ENCODE measurements around the gene TSC22D4. TPM values are rescaled to one million over a fixed set of nuclear protein-coding genes. Genes with fewer than 3 reads are reported as not detected.

Gene TSC22D4
- total RNA-seq, 4 donors from 2014 or later = 29.2 to 65.0 (median 33.7) TPM

DNA sequence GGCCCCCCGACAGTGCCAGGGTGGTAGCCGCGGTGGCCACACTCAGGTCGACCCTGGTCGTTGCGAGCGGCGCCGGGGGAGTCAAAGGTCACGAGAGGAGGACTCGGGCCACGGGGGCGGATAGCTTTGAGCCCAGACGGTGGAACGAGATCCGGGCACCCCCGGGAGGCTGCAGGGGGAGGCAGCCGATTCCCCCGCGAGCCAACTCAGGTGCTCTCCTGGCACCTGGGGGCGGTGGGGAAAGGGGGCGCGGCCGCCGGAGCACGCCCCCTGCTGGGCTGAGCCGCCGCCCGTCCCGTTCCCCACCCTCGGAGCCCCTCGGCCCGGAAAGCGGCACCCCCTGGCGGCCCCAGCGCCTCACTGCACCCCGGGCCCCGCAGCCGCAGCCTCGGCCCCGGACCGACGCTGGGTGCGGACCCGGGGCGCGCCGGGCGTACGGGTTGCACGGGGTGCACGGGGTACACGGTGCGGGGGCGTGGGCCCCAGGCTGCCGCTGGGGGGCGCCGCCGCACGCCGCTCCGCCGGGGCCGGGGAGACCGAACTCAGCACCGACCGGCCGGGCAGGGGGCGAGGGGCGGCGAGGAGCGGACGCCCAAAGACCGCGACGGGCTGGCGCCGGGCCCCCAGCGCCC is 4.2 kb upstream of the TSC22D4 start:
- TF ChIP-seq, protein P1, sequence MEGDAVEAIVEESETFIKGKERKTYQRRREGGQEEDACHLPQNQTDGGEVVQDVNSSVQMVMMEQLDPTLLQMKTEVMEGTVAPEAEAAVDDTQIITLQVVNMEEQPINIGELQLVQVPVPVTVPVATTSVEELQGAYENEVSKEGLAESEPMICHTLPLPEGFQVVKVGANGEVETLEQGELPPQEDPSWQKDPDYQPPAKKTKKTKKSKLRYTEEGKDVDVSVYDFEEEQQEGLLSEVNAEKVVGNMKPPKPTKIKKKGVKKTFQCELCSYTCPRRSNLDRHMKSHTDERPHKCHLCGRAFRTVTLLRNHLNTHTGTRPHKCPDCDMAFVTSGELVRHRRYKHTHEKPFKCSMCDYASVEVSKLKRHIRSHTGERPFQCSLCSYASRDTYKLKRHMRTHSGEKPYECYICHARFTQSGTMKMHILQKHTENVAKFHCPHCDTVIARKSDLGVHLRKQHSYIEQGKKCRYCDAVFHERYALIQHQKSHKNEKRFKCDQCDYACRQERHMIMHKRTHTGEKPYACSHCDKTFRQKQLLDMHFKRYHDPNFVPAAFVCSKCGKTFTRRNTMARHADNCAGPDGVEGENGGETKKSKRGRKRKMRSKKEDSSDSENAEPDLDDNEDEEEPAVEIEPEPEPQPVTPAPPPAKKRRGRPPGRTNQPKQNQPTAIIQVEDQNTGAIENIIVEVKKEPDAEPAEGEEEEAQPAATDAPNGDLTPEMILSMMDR (IDR thresholded peaks at IDR 0.05) = peak; percentile 82 to 99 (median 99)
- no peak for TF ChIP-seq POLR2A (IDR thresholded peaks at IDR 0.05)
- no peaks in the 10 kb centered on the region for H3K27me3 ChIP-seq
- no peak for DNase-seq
- peak overlapping the region; percentile 71 to 84 (median 75) for H3K27ac ChIP-seq
- H3K9me3 ChIP-seq = no peaks in the 10 kb centered on the region
- 0 to 1% methylated on average over 16 to 30 of the region's 79 CpGs for WGBS, 2 donors
- H3K36me3 ChIP-seq = peaks cover 0 to 3% (median 0%) of the 10 kb centered on the region in 3 donors
- intact Hi-C loops (cut with DNase I) = no loop called here
- peak overlapping the region; percentile 53 to 88 (median 66) for H3K4me3 ChIP-seq
- peaks cover 14 to 49% (median 19%) of the 10 kb centered on the region in 3 donors for H3K4me1 ChIP-seq

DNA sequence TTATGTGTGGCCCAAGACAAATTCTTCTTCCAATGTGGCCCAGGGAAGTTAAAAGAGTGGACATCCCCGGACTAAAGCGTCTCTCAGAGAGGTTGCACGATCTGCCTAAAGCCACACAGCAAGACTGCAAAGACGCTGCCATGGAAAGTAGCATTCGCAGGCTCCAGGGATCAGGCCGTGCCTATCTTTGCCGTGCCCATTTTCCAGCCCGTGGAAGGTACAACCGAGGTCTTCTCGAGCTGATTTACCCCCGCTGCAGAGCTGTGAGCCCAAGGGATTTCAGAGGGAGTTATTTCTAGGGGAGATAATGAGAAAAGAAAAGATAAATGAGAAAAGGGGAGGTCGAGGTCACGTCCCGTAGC is 3.7 kb upstream of the TSC22D4 start:
- Histone ChIP-seq H3K36me3 (no peaks in the 10 kb centered on the region), H3K4me3 (peak overlapping the region; percentile 53 to 88 (median 66)), H3K9me3 (no peaks in the 10 kb centered on the region)

DNA sequence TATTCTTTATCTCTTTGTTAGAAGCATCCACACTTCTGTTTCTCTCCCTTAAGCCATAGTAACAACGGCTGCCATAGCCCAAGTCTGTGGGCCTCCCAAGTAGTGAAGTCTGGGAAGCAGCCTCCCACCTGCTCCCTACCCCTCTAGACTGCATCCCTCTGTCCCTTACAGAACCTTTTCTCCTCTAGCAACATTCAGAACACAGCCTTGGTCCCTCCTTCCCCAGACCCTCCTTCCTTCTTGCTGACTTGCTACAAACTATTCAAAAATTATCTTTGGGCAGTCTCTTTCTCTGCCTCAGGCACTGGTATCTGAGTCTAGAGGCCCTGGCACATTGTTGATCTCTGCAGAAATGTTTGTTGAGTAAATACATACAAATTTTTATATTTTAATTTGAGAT is 2.5 kb upstream of the TSC22D4 start:
- Histone ChIP-seq H3K4me3 (no peak overlapping the region), H3K27ac (no peak overlapping the region), H3K9me3 (no peaks in the 10 kb centered on the region), H3K36me3 (no peaks in the 10 kb centered on the region), H3K27me3 (no peaks in the 10 kb centered on the region), H3K4me1 (peaks cover 24 to 65% (median 34%) of the 10 kb centered on the region in 3 donors)
- TF ChIP-seq, protein P1 (IDR thresholded peaks at IDR 0.05) = no peak
- no peak for DNase-seq
- 64 to 73% methylated on average over 1 of the region's 1 CpG for WGBS, 2 donors
- intact Hi-C loops (cut with DNase I) = no loop called here

More for the DNA sequence above, 3.7 kb upstream of the TSC22D4 start:
- intact Hi-C loops (cut with DNase I) = no loop called here
- WGBS, 2 donors = 29 to 39% methylated on average over 12 to 13 of the region's 14 CpGs
- Histone ChIP-seq H3K27ac (peak overlapping the region; percentile 71 to 84 (median 75)), H3K27me3 (no peaks in the 10 kb centered on the region), H3K4me1 (peaks cover 14 to 52% (median 22%) of the 10 kb centered on the region in 3 donors)
- no peak for DNase-seq
- TF ChIP-seq, protein P1 (IDR thresholded peaks at IDR 0.05) = no peak
- no peak for TF ChIP-seq POLR2A (IDR thresholded peaks at IDR 0.05)

DNA sequence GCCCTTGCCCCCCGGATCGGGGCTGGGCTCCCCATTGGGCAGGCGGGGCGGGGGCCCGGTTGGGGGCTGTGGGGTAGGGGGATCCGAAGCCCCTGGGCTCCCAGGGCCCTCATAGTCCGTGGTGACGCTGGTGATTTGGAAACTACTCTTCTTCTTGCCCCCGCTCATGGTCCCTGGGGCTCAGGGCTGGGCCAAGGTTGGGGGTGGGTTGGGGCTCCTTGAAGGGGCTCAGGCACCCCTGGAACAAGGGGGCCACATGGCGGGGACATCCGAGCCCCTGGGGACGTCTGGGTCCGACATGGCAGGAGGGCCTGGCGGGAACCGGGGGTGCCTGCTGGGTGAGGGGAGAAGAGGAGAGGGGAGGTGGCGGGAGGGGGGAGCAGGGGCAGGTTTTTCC is 1.1 kb downstream of the TSC22D4 start:
- WGBS, 2 donors = 0% methylated on average over 1 of the region's 16 CpGs
- H3K4me1 ChIP-seq = peaks cover 43 to 69% (median 43%) of the 10 kb centered on the region in 3 donors
- H3K9me3 ChIP-seq = no peaks in the 10 kb centered on the region
- no peaks in the 10 kb centered on the region for H3K27me3 ChIP-seq
- no peak for TF ChIP-seq POLR2A (IDR thresholded peaks at IDR 0.05)
- TF ChIP-seq, protein P1 (IDR thresholded peaks at IDR 0.05) = no peak
- no peak for DNase-seq
- peaks cover 0 to 24% (median 4%) of the 10 kb centered on the region in 3 donors for H3K36me3 ChIP-seq
- H3K27ac ChIP-seq = peak overlapping the region; percentile 92 to 98 (median 94)
- intact Hi-C loops (cut with DNase I) = loop anchor here (10.0 kb wide), 1 partner anchor 217 kb away; the partner anchor contains the start of gene GIGYF1
- peak overlapping the region; percentile 85 to 100 (median 92) for H3K4me3 ChIP-seq

Measured in esophagus squamous epithelium (tissue), 5 donors.